Measurements from ENCODE around the gene MMP21. TPM values are rescaled to one million over a fixed set of nuclear protein-coding genes. Genes with fewer than 3 reads are reported as not detected.

MMP21 gene
- total and polyA plus RNA-seq, 2 of the 13 experiments (the other 11 are each of a cell fraction or from before 2014, with no cell fraction given): not detected

DNA sequence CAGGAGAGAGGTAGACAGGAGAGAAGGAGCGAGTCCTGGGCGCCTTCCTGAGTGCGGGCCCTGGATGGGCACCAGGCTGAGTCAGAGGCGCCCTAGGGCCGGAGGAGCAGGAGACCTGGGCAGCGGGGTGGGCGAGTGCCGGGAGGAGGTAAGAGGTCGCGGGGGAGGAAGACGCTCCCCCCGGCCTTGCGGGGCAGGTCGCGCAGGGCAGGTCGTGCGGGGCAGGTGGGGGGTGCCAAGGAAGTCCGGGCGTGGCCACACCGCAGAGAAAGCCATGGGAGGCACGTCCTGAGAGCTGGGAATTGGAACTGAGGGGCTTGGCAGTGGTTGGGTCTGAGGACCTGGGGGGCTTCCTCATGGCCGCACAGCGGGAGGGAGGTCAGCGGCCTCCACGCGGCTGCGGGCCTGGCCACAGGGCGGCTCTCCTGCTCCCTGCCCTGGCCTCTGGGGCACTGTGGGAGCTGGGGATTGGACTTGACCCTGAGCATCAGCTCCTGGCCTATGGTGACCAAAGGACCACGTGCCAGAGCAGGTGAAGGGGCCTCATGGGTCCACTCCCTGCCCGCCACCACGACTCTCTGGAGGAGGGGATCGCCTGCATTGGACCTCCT lies 935 bp downstream of the MMP21 start:
- BruUV-seq (replicated peaks): no TSS peak
- no peak overlapping the region for H2AFZ ChIP-seq (ENCODE audit: low read length)
- CTCF ChIA-PET (ENCODE audit: low intra/inter-chr PET ratio, low total read pairs): no interaction called here
- intact Hi-C loops (cut with micrococcal nuclease; ENCODE audit: unreplicated experiment): loop anchor here (10.0 kb wide), 1 partner anchor 50 kb away; the partner anchor contains the start of genes BCCIP and UROS
- no peak overlapping the region for H3K4me2 ChIP-seq (ENCODE audit: low read depth, low read length)
- H3K4me1 ChIP-seq (ENCODE audit: insufficient read depth, low read length): peaks cover 28% of the 10 kb centered on the region
- no peak for TF ChIP-seq IRX3 (CRISPR knock-in tag; IDR thresholded peaks at IDR 0.05; ENCODE audit: borderline replicate concordance, low read depth)
- peak; percentile 28 for TF ChIP-seq STAG1 (CRISPR knock-in tag; IDR thresholded peaks at IDR 0.05)
- TF ChIP-seq, protein P1, sequence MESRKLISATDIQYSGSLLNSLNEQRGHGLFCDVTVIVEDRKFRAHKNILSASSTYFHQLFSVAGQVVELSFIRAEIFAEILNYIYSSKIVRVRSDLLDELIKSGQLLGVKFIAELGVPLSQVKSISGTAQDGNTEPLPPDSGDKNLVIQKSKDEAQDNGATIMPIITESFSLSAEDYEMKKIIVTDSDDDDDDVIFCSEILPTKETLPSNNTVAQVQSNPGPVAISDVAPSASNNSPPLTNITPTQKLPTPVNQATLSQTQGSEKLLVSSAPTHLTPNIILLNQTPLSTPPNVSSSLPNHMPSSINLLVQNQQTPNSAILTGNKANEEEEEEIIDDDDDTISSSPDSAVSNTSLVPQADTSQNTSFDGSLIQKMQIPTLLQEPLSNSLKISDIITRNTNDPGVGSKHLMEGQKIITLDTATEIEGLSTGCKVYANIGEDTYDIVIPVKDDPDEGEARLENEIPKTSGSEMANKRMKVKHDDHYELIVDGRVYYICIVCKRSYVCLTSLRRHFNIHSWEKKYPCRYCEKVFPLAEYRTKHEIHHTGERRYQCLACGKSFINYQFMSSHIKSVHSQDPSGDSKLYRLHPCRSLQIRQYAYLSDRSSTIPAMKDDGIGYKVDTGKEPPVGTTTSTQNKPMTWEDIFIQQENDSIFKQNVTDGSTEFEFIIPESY (CRISPR knock-in tag; IDR thresholded peaks at IDR 0.05): peak; percentile 89
- no peak for TF ChIP-seq ZNF362 (CRISPR knock-in tag; IDR thresholded peaks at IDR 0.05; ENCODE audit: borderline replicate concordance)
- no peak for TF ChIP-seq ZNF652 (CRISPR knock-in tag; IDR thresholded peaks at IDR 0.05; ENCODE audit: borderline replicate concordance, low read depth)
- TF ChIP-seq CTCF (CRISPR knock-in tag; IDR thresholded peaks at IDR 0.05): peak; percentile 47
- POLR2A ChIA-PET: no interaction called here
- no peak overlapping the region for H3K9ac ChIP-seq (ENCODE audit: insufficient read depth, low read depth, low read length)
- FAIRE-seq: no peak
- WGBS (ENCODE audit: low lambda C conversion rate): 81% methylated on average over 22 of the region's 32 CpGs
- H4K20me1 ChIP-seq (ENCODE audit: insufficient read depth, low read length): no peaks in the 10 kb centered on the region
- peak; percentile 10; the same call in 2 of the 3 replicates for ATAC-seq
- in situ Hi-C loops (cut with HindIII; ENCODE audit: extremely low pct_ligation_motif_present, low pct_unique_long_range_greater_than_20kb): no loop called here
- no peaks in the 10 kb centered on the region; a peak in 3 of 5 replicates for H3K27me3 ChIP-seq (ENCODE audit: control insufficient read depth in 1 of 2, insufficient read depth in 2 of 2, low read length in 2 of 2)
- no peaks in the 10 kb centered on the region for H3K9me3 ChIP-seq (ENCODE audit: low read length)
- H3K36me3 ChIP-seq (replicated peaks in 1 of 2; ENCODE audit: control insufficient read depth in 1 of 2, insufficient read depth in 2 of 2, low read length in 2 of 2): no peaks in the 10 kb centered on the region
- no peak for DNase-seq (ENCODE audit: low spot score)
- H3K79me2 ChIP-seq (ENCODE audit: insufficient read depth, low read length): no peaks in the 10 kb centered on the region
- H3K4me3 ChIP-seq (replicated peaks in 1 of 3; ENCODE audit: insufficient read depth in 1 of 3, low read depth in 2 of 3, low read length in 3 of 3): no peak overlapping the region
- no peak overlapping the region for H3K27ac ChIP-seq (ENCODE audit: extremely low read length, insufficient read depth, low read length)
